GM18498 (cell line): ENCODE results near the gene SPACA9.

Experiments
- ATAC-seq: cut with Tn5 transposase; IDR thresholded peaks from one replicate; pipeline ENCODE4 v1.9.1; 2021; ENCODE audit warnings: mild to moderate bottlenecking, moderate library complexity; ENCODE audit not compliant: unreplicated experiment

The SPACA9 gene

DNA sequence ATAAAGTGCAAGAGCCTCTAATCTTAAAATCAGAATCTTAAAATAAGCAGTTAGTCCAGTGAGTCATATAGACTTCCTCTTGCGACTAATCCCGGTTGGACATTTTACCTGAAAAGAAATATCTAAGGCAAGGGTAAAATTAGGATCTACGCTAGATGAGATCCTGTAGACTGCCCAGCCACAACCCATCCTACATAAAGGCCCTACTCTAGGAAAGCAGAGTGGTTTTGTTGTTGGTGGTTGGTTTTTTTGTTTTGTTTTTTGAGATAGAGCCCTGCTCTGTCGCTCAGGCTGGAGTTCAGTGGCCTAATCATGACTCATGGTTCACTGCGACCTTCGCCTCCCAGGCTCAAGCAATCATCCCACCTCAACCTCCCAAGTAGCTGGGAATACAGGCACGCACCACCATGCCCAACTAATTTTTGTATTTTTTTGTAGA, 58.8 kb downstream of the SPACA9 start:
- no peak for ATAC-seq

- ATAC-seq: no peak
Observed at GRCh38 chr9:132939169-132939568, 60.5 kb downstream of the SPACA9 start.
